ENCODE results near the gene METTL23. TPM values are rescaled to one million over a fixed set of nuclear protein-coding genes. Genes with fewer than 3 reads are reported as not detected.

METTL23 gene
- total RNA-seq, 1 donor from 2014 or later: 28.2 TPM

DNA sequence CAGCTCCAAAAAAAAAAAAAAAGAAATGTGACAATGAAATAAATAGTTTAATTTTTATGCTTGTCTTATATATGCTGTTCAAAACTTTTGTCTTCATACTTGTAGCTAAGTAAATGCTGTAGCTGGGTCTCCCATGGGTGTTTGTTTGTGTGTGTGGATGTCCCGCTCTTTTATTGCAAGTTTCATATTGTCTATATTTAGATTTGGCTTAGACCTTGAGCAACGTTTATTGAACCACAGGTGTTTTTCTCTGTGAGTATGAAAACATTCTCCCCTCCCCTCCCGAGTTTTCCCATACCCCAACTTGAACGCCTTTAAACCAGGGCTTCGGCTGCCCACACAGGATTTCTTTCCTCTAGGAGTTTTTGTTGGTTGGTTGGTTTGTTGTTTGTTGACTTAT, 56.5 kb downstream of the METTL23 start:
- H3K27me3 Mint-ChIP-seq: no peaks in the 10 kb centered on the region
- no peaks in the 10 kb centered on the region for H3K9me3 Mint-ChIP-seq (ENCODE audit: low read depth)
- DNase-seq (ENCODE audit: low spot score, unreplicated experiment): no peak
- H3K4me3 Mint-ChIP-seq (ENCODE audit: low read depth): no peak overlapping the region
- H3K36me3 Mint-ChIP-seq (ENCODE audit: insufficient read depth): peaks cover 6% of the 10 kb centered on the region
- TF ChIP-seq, protein P1, sequence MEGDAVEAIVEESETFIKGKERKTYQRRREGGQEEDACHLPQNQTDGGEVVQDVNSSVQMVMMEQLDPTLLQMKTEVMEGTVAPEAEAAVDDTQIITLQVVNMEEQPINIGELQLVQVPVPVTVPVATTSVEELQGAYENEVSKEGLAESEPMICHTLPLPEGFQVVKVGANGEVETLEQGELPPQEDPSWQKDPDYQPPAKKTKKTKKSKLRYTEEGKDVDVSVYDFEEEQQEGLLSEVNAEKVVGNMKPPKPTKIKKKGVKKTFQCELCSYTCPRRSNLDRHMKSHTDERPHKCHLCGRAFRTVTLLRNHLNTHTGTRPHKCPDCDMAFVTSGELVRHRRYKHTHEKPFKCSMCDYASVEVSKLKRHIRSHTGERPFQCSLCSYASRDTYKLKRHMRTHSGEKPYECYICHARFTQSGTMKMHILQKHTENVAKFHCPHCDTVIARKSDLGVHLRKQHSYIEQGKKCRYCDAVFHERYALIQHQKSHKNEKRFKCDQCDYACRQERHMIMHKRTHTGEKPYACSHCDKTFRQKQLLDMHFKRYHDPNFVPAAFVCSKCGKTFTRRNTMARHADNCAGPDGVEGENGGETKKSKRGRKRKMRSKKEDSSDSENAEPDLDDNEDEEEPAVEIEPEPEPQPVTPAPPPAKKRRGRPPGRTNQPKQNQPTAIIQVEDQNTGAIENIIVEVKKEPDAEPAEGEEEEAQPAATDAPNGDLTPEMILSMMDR (IDR thresholded peaks at IDR 0.05; ENCODE audit: unreplicated experiment): no peak
- H3K4me1 Mint-ChIP-seq (ENCODE audit: low read depth): no peaks in the 10 kb centered on the region
- no peak overlapping the region for H3K27ac Mint-ChIP-seq

Small RNA genes lying within 50 kb of the gene (microRNA-seq; reads per million reads assigned to microRNA genes)
- 6.6 reads per million, percentile 6 among the genes with 10 or more reads in this experiment for gene MIR636 (ENCODE audit: borderline number of aligned reads, unreplicated experiment)

Other genes with a start within 250 kb of the METTL23 start
- gene RHBDF2, start 225.4 kb upstream of the METTL23 start, total RNA-seq: 11.8 and 12.1 TPM in 2 replicates
- gene CYGB, start 189.1 kb upstream of the METTL23 start, total RNA-seq: 0.46 and 1.0 TPM in 2 replicates
- gene PRCD, start 186.8 kb upstream of the METTL23 start, total RNA-seq: 0.86 and 1.7 TPM in 2 replicates
- 0.62 and 1.2 TPM in 2 replicates for gene ST6GALNAC2, start 141.0 kb upstream of the METTL23 start, total RNA-seq
- gene ST6GALNAC1, start 83.1 kb upstream of the METTL23 start, total RNA-seq: 6.6 and 8.4 TPM in 2 replicates
- 93.3 and 94.9 TPM in 2 replicates for gene MXRA7, start 15.9 kb upstream of the METTL23 start, total RNA-seq
- 24.1 and 25.6 TPM in 2 replicates for gene JMJD6, start 233 bp upstream of the METTL23 start, total RNA-seq
- 265 and 276 TPM in 2 replicates for gene SRSF2, start 10.5 kb downstream of the METTL23 start, total RNA-seq
- 35.6 and 38.7 TPM in 2 replicates for gene MFSD11, start 11.3 kb downstream of the METTL23 start, total RNA-seq
- 2.8 and 4.6 TPM in 2 replicates for gene MGAT5B, start 141.6 kb downstream of the METTL23 start, total RNA-seq

Measured in progenitor cell of endocrine pancreas (in vitro differentiated cells).